ENCODE data around the gene ARSG.
A peak's percentile ranks its signal among the peaks of the same experiment; 100 is the strongest.

The ARSG gene

GRCh38 chr17:68290955-68291835, at the start of gene ARSG, which contains the start of gene SLC16A6:
ARSG (plus strand) TSS chr17:68291495; CDS start chr17:68307494, 15,999 bp downstream.
SLC16A6 (minus strand) TSS chr17:68291127; CDS start chr17:68278320, 12,807 bp downstream.
- Histone ChIP-seq H4K20me1 (ENCODE audit: insufficient read depth) (no peaks in the 10 kb centered on the region), H2AFZ (ENCODE audit: low read depth) (peak within 1 kb of the TSS; percentile 64), H3K9ac (peak within 1 kb of the TSS; percentile 98), H3K79me2 (ENCODE audit: insufficient read depth, low read depth) (no peaks in the 10 kb centered on the region; the same call in 1 of the 2 replicates), H3K27me3 (ENCODE audit: insufficient read depth, low read depth) (no peaks in the 10 kb centered on the region), H3K4me2 (peak within 1 kb of the TSS; percentile 72), H3K4me1 (ENCODE audit: low read depth, poor library complexity, severe bottlenecking) (peaks cover 20% of the 10 kb centered on the region), H3K36me3 (ENCODE audit: insufficient read depth) (no peaks in the 10 kb centered on the region), H3K27ac (peak within 1 kb of the TSS; percentile 90), H3K4me3 (IDR thresholded peaks at IDR 0.05; ENCODE audit: insufficient read depth, low read depth, low read length) (no peak within 1 kb of the TSS)
- TF ChIP-seq, protein P1, sequence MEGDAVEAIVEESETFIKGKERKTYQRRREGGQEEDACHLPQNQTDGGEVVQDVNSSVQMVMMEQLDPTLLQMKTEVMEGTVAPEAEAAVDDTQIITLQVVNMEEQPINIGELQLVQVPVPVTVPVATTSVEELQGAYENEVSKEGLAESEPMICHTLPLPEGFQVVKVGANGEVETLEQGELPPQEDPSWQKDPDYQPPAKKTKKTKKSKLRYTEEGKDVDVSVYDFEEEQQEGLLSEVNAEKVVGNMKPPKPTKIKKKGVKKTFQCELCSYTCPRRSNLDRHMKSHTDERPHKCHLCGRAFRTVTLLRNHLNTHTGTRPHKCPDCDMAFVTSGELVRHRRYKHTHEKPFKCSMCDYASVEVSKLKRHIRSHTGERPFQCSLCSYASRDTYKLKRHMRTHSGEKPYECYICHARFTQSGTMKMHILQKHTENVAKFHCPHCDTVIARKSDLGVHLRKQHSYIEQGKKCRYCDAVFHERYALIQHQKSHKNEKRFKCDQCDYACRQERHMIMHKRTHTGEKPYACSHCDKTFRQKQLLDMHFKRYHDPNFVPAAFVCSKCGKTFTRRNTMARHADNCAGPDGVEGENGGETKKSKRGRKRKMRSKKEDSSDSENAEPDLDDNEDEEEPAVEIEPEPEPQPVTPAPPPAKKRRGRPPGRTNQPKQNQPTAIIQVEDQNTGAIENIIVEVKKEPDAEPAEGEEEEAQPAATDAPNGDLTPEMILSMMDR (conservative IDR thresholded peaks at IDR 0.05; ENCODE audit: low read depth, low read length): no peak

DNA sequence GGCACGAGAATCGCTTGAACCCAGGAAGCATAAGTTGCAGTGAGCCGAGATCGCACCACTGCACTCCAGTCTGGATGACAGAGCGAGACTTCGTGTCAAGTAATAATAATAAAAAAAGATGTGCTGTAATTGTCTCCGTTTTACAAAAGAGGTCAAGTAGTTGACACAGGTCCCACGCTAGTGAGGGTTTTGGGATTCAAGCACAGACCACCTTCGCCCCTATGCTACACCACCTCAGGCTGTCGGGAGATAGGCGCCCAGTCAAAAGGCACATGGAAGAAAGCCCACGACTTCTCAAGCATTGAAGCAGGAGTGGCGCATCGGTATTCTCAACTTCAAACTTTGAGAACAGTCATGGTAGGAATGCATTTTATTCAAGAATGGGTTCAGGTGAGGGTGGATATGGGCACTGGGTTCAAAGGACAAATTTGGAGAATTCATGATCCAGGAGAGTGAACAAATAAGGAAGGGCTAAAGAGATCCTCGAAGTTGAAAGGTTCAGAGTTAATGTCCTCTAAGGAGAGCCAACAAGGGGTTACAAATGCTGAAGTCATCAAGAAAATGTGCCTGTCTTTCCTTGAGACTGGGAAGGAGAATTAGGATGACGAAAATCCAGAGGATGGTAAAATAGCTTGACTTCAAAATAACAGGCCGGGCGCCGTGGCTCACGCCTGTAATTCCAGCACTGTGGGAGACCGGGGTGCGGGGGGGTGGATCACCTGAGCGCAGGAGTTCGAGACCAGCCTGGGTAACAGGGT, 44.8 kb upstream of the ARSG start:
- H3K4me2 ChIP-seq: peak overlapping the region; percentile 61
- H2AFZ ChIP-seq (ENCODE audit: low read depth): no peak overlapping the region
- peaks cover 16% of the 10 kb centered on the region for H3K4me1 ChIP-seq (ENCODE audit: low read depth, poor library complexity, severe bottlenecking)
- peak overlapping the region; percentile 91; the same call in 1 of the 2 replicates for H3K9ac ChIP-seq
- no peaks in the 10 kb centered on the region for H3K27me3 ChIP-seq (ENCODE audit: insufficient read depth, low read depth)
- H3K4me3 ChIP-seq (IDR thresholded peaks at IDR 0.05; ENCODE audit: insufficient read depth, low read depth, low read length): peak overlapping the region; percentile 27
- no peaks in the 10 kb centered on the region for H3K79me2 ChIP-seq (ENCODE audit: insufficient read depth, low read depth)
- no peaks in the 10 kb centered on the region for H3K36me3 ChIP-seq (ENCODE audit: insufficient read depth)
- TF ChIP-seq, protein P1 (conservative IDR thresholded peaks at IDR 0.05; ENCODE audit: low read depth, low read length): no peak
- H3K27ac ChIP-seq: peak overlapping the region; percentile 90
- H4K20me1 ChIP-seq (ENCODE audit: insufficient read depth): no peaks in the 10 kb centered on the region

- Histone ChIP-seq H2AFZ (ENCODE audit: low read depth) (peak within 1 kb of the TSS; percentile 73), H3K79me2 (ENCODE audit: insufficient read depth, low read depth) (no peaks in the 10 kb centered on the region)
Measured at GRCh38 chr17:68247445-68248198, 43.7 kb upstream of the ARSG start, which contains the start of gene AMZ2. AMZ2 (plus strand) TSS chr17:68248043; CDS start chr17:68250188, 2,145 bp downstream.

More at GRCh38 chr17:68247445-68248198, 43.7 kb upstream of the ARSG start, which contains the start of gene AMZ2:
- peak within 1 kb of the TSS; percentile 91 for H3K9ac ChIP-seq
- H4K20me1 ChIP-seq (ENCODE audit: insufficient read depth): no peaks in the 10 kb centered on the region
- H3K4me2 ChIP-seq: peak within 1 kb of the TSS; percentile 75
- TF ChIP-seq, protein P1 (conservative IDR thresholded peaks at IDR 0.05; ENCODE audit: low read depth, low read length): no peak
- H3K4me3 ChIP-seq (IDR thresholded peaks at IDR 0.05; ENCODE audit: insufficient read depth, low read depth, low read length): peak within 1 kb of the TSS; percentile 27
- peaks cover 16% of the 10 kb centered on the region for H3K4me1 ChIP-seq (ENCODE audit: low read depth, poor library complexity, severe bottlenecking)
- H3K27ac ChIP-seq: peak within 1 kb of the TSS; percentile 90
- no peaks in the 10 kb centered on the region for H3K27me3 ChIP-seq (ENCODE audit: insufficient read depth, low read depth)
- H3K36me3 ChIP-seq (ENCODE audit: insufficient read depth): no peaks in the 10 kb centered on the region
